IPS-15b (cell line): Measurements from ENCODE around the gene KIAA0319L.
A peak's percentile ranks its signal among the peaks of the same experiment; 100 is the strongest.

Experiments used
- H3K27me3 ChIP-seq: one replicate; pipeline ENCODE4 v1.6.1; 2013; ENCODE audit warnings: low read length; ENCODE audit not compliant: control insufficient read depth, insufficient read depth
- H3K36me3 ChIP-seq: one replicate; pipeline ENCODE4 v1.6.1; 2013; ENCODE audit warnings: low read length; ENCODE audit not compliant: control insufficient read depth, insufficient read depth
- H3K4me1 ChIP-seq: one replicate; pipeline ENCODE4 v1.6.1; 2013; ENCODE audit warnings: mild to moderate bottlenecking, low read length; ENCODE audit not compliant: control insufficient read depth, insufficient read depth
- H3K4me3 ChIP-seq: one replicate; pipeline ENCODE4 v1.5.1; 2013; ENCODE audit warnings: low read depth, low read length
- H3K9ac ChIP-seq: one replicate; pipeline ENCODE4 v1.6.1; 2013; ENCODE audit warnings: low read depth, mild to moderate bottlenecking, low read length
- H3K9me3 ChIP-seq: one replicate; pipeline ENCODE4 v1.6.1; 2013; ENCODE audit warnings: mild to moderate bottlenecking, low read length; ENCODE audit not compliant: control insufficient read depth, insufficient read depth

KIAA0319L gene

GRCh38 chr1:35557118-35557610 lies at the start of gene KIAA0319L:
Gene KIAA0319L, minus strand, starts transcription at chr1:35557403. Its CDS starts 2,912 bp downstream, at chr1:35554491.
- Histone ChIP-seq H3K27me3 (no peaks in the 10 kb centered on the region), H3K9ac (peak within 1 kb of the TSS; percentile 96), H3K36me3 (peaks cover 21% of the 10 kb centered on the region), H3K4me3 (peak within 1 kb of the TSS; percentile 93), H3K4me1 (peaks cover 27% of the 10 kb centered on the region), H3K9me3 (no peaks in the 10 kb centered on the region)

GRCh38 chr1:35605867-35606182 lies 48.6 kb upstream of the KIAA0319L start:
- no peaks in the 10 kb centered on the region for H3K27me3 ChIP-seq
- H3K4me3 ChIP-seq: no peak overlapping the region
- H3K36me3 ChIP-seq: peaks cover 23% of the 10 kb centered on the region
- H3K9ac ChIP-seq: no peak overlapping the region
- no peaks in the 10 kb centered on the region for H3K4me1 ChIP-seq
- no peaks in the 10 kb centered on the region for H3K9me3 ChIP-seq

GRCh38 chr1:35605071-35605866 lies 48.1 kb upstream of the KIAA0319L start:
- Histone ChIP-seq H3K36me3 (peaks cover 23% of the 10 kb centered on the region), H3K4me1 (no peaks in the 10 kb centered on the region), H3K9me3 (no peaks in the 10 kb centered on the region), H3K4me3 (no peak overlapping the region), H3K27me3 (no peaks in the 10 kb centered on the region), H3K9ac (no peak overlapping the region)

GRCh38 chr1:35603941-35604340 lies 46.7 kb upstream of the KIAA0319L start:
- H3K36me3 ChIP-seq: peaks cover 19% of the 10 kb centered on the region

GRCh38 chr1:35603468-35603867 lies 46.3 kb upstream of the KIAA0319L start:
- no peaks in the 10 kb centered on the region for H3K27me3 ChIP-seq
- no peak overlapping the region for H3K9ac ChIP-seq
- no peaks in the 10 kb centered on the region for H3K9me3 ChIP-seq
- H3K4me3 ChIP-seq: no peak overlapping the region
- peaks cover 16% of the 10 kb centered on the region for H3K36me3 ChIP-seq
- no peaks in the 10 kb centered on the region for H3K4me1 ChIP-seq

More at GRCh38 chr1:35603941-35604340, 46.7 kb upstream of the KIAA0319L start:
- Histone ChIP-seq H3K4me3 (no peak overlapping the region), H3K4me1 (no peaks in the 10 kb centered on the region), H3K9ac (no peak overlapping the region), H3K27me3 (no peaks in the 10 kb centered on the region), H3K9me3 (no peaks in the 10 kb centered on the region)

GRCh38 chr1:35600593-35600992 lies 43.4 kb upstream of the KIAA0319L start:
- Histone ChIP-seq H3K9me3 (no peaks in the 10 kb centered on the region), H3K4me3 (no peak overlapping the region), H3K36me3 (peaks cover 15% of the 10 kb centered on the region), H3K4me1 (no peaks in the 10 kb centered on the region), H3K27me3 (no peaks in the 10 kb centered on the region), H3K9ac (no peak overlapping the region)

- Histone ChIP-seq H3K27me3 (no peaks in the 10 kb centered on the region), H3K9me3 (no peaks in the 10 kb centered on the region), H3K9ac (no peak overlapping the region), H3K4me3 (no peak overlapping the region), H3K36me3 (peaks cover 12% of the 10 kb centered on the region), H3K4me1 (no peaks in the 10 kb centered on the region)
Observed at GRCh38 chr1:35599411-35599810, 42.2 kb upstream of the KIAA0319L start.

- Histone ChIP-seq H3K4me3 (no peak overlapping the region), H3K27me3 (no peaks in the 10 kb centered on the region), H3K9ac (no peak overlapping the region), H3K9me3 (no peaks in the 10 kb centered on the region), H3K4me1 (no peaks in the 10 kb centered on the region), H3K36me3 (peaks cover 9% of the 10 kb centered on the region)
Observed at GRCh38 chr1:35598895-35599294, 41.7 kb upstream of the KIAA0319L start.

GRCh38 chr1:35597870-35598269 lies 40.7 kb upstream of the KIAA0319L start:
- H3K9me3 ChIP-seq: no peaks in the 10 kb centered on the region
- no peak overlapping the region for H3K9ac ChIP-seq
- peaks cover 5% of the 10 kb centered on the region for H3K36me3 ChIP-seq
- H3K27me3 ChIP-seq: no peaks in the 10 kb centered on the region
- no peak overlapping the region for H3K4me3 ChIP-seq
- no peaks in the 10 kb centered on the region for H3K4me1 ChIP-seq

- Histone ChIP-seq H3K9ac (no peak overlapping the region), H3K4me1 (no peaks in the 10 kb centered on the region), H3K9me3 (no peaks in the 10 kb centered on the region), H3K4me3 (no peak overlapping the region), H3K36me3 (no peaks in the 10 kb centered on the region), H3K27me3 (no peaks in the 10 kb centered on the region)
Observed at GRCh38 chr1:35595684-35596083, 38.5 kb upstream of the KIAA0319L start.

GRCh38 chr1:35594005-35594760 lies 37.0 kb upstream of the KIAA0319L start:
- no peaks in the 10 kb centered on the region for H3K4me1 ChIP-seq
- no peaks in the 10 kb centered on the region for H3K36me3 ChIP-seq
- no peaks in the 10 kb centered on the region for H3K27me3 ChIP-seq
- H3K9ac ChIP-seq: no peak overlapping the region
- H3K9me3 ChIP-seq: no peaks in the 10 kb centered on the region
- no peak overlapping the region for H3K4me3 ChIP-seq
